Activated CD4-positive, alpha-beta T cell treated with anti-CD3 and anti-CD28 coated beads for 36 hours (primary cell): ENCODE results near the gene MORN1. TPM values are rescaled to one million over a fixed set of nuclear protein-coding genes. Genes with fewer than 3 reads are reported as not detected.

Experiments
- ATAC-seq: fragments of 200-7000 bp; cut with Tn5 transposase; one replicate; pipeline ENCODE4 v1.10.0; 2021; ENCODE audit warnings: mild to moderate bottlenecking, moderate library complexity
- CTCF ChIA-PET: fragments of 350-600 bp; sonication (Branson Sonifier 250); formaldehyde crosslinking; loops from one replicate; lab custom pipeline; 2021; ENCODE audit warnings: antibody characterized with exemption; lab: Charles Lee
- POLR2A ChIA-PET: fragments of 350-600 bp; sonication (Branson Sonifier 250); formaldehyde crosslinking; loops from one replicate; lab custom pipeline; 2021; ENCODE audit warnings: antibody characterized with exemption, inconsistent platforms; lab: Charles Lee
- DNase-seq: peaks from one replicate; pipeline ENCODE4 v3.0.0-alpha.2; 2020
- H3K27ac Mint-ChIP-seq: one replicate; pipeline ENCODE4 v1.8.0; 2021; ENCODE audit warnings: mixed read lengths
- H3K27me3 Mint-ChIP-seq: one replicate; pipeline ENCODE4 v1.8.0; 2021; ENCODE audit warnings: mixed read lengths
- H3K36me3 Mint-ChIP-seq: one replicate; pipeline ENCODE4 v1.8.0; 2021; ENCODE audit warnings: low read depth, mixed read lengths
- H3K4me1 Mint-ChIP-seq: one replicate; pipeline ENCODE4 v1.8.0; 2021; ENCODE audit warnings: mixed read lengths
- H3K4me3 Mint-ChIP-seq: one replicate; pipeline ENCODE4 v1.8.0; 2021; ENCODE audit warnings: mild to moderate bottlenecking, moderate library complexity, mixed read lengths
- H3K9me3 Mint-ChIP-seq: one replicate; pipeline ENCODE4 v1.8.0; 2021; ENCODE audit warnings: low read depth, mixed read lengths
- intact Hi-C, 2 experiments: fragments of 100-400 bp; cut with DNase I in 1 of 2; cut with micrococcal nuclease in 1 of 2; formaldehyde crosslinking; loops; one replicate each; pipeline versions ENCODE4 v1.14.2 to v1.15.1; 2022 to 2024; cut with DNase I, micrococcal nuclease
- total RNA-seq, 2 experiments: library from RNA; stranded (reverse); gene quantifications; one replicate each; pipeline ENCODE4 v1.2.3, GENCODE V29; 2021

MORN1 gene
- total RNA-seq, 2 experiments from 2014 or later: 5.1 to 6.1 TPM

DNA sequence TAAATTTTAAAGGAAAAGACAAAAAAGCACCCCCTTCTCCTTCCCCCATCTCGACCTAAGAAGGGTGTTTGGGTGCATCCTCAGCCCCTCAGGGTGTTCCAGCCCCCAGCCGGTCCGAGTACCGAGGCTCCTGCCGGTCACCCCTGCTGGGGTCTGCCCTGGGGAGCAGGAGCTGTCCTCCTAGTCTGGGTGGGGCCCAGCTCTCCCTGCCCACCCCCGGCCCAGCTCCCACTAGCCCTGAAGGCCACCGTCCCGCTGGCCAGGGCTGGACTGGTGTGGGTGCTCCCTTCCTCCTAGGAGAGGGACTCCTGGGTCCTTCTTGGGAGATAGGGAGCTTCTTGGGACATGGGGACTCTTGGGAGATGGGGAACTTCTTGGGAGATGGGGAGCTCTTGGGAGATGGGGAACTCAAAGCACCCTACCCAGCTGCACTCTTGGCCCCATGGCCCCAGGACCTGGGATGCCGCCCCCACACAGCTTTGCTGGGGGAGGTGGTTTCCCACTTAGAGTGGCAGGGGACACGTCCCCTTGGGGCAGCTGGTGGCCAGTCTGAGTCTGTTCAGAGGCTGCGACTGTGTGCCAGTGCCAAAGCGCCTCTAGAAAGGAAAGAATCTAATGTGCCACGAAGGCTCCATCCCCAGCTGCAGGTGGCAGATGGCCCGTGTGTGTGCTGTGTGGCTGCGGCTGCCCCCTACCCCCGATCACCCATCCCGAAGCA lies 44.5 kb downstream of the MORN1 start:
- ATAC-seq (no peak), DNase-seq (no peak)
- Mint-ChIP-seq H3K4me1 (no peaks in the 10 kb centered on the region), H3K4me3 (no peak overlapping the region), H3K9me3 (no peaks in the 10 kb centered on the region), H3K27ac (no peak overlapping the region), H3K27me3 (no peaks in the 10 kb centered on the region), H3K36me3 (no peaks in the 10 kb centered on the region)
- POLR2A ChIA-PET: no interaction called here
- intact Hi-C loops: no loop called here
- CTCF ChIA-PET: no interaction called here

DNA sequence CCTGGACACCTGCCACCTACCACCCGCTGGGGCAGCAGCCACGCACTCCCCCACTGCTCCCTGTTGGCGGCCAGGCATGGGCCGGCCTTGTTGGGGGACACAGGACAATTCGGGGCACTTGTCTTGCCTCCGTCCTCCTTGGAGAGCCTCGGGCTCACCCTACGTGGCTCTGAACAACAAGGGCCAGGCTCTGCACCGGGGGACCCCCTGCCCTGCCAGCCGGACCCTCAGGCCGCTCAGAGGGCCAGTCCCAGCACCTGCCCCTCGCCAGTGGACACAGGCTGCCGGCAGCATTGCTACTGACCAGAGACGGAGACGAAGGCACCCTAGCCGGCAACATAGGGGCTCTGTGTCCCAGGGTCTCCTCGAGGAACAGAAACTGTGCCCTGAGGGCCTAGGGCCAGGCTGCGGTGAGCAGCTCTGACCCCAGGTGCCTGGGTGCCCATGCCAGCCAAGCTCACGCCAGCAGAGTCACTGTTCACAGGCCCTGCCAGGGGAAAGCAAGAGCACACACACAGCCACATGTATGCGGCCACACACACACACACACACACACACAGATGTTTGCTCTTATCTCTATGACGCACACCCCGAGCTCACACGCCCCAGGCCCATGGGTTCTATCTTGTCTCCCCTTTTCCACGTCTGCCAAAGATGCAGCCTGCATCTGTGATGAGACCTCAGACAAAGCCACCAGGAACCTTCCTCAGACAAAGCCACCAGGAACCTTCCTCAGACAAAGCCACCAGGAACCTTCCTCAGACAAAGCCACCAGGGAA lies 45.9 kb downstream of the MORN1 start:
- ChIA-PET POLR2A (no interaction called here), CTCF (no interaction called here)
- no peaks in the 10 kb centered on the region for H3K36me3 Mint-ChIP-seq
- intact Hi-C loops: no loop called here
- no peak overlapping the region for H3K4me3 Mint-ChIP-seq
- no peaks in the 10 kb centered on the region for H3K27me3 Mint-ChIP-seq
- DNase-seq (no peak), ATAC-seq (no peak)
- H3K4me1 Mint-ChIP-seq: no peaks in the 10 kb centered on the region
- no peaks in the 10 kb centered on the region for H3K9me3 Mint-ChIP-seq
- no peak overlapping the region for H3K27ac Mint-ChIP-seq

DNA sequence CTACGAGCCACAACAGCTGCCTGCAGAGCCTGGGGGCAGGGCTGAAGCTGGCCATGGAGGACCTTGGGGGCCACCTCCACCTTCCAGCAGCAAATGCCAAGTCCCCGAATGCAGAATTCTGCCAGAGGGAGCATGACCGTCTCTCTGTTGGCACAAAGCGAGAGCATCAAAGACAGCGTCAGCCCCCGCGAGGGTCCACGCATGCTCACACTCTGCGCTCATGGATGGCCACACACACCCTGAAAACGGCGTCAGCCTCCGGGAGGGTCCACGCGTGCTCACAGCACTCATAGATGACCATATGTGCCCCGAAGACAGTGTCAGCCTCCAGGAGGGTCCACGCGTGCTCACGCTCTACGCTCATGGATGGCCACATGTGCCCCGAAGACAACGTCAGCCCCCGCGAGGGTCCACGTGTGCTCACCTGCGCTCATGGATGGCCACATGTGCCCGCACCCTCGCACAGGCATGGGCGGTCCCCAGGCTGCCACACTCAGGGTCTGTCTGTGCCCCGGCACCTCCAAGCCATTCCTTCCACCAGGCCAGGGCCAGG lies 46.5 kb downstream of the MORN1 start:
- no peak overlapping the region for H3K4me3 Mint-ChIP-seq
- ATAC-seq (no peak), DNase-seq (no peak)
- H3K4me1 Mint-ChIP-seq: no peaks in the 10 kb centered on the region
- ChIA-PET POLR2A (no interaction called here), CTCF (no interaction called here)
- H3K9me3 Mint-ChIP-seq: no peaks in the 10 kb centered on the region
- H3K27me3 Mint-ChIP-seq: no peaks in the 10 kb centered on the region
- intact Hi-C loops: no loop called here
- H3K27ac Mint-ChIP-seq: no peak overlapping the region
- no peaks in the 10 kb centered on the region for H3K36me3 Mint-ChIP-seq

DNA sequence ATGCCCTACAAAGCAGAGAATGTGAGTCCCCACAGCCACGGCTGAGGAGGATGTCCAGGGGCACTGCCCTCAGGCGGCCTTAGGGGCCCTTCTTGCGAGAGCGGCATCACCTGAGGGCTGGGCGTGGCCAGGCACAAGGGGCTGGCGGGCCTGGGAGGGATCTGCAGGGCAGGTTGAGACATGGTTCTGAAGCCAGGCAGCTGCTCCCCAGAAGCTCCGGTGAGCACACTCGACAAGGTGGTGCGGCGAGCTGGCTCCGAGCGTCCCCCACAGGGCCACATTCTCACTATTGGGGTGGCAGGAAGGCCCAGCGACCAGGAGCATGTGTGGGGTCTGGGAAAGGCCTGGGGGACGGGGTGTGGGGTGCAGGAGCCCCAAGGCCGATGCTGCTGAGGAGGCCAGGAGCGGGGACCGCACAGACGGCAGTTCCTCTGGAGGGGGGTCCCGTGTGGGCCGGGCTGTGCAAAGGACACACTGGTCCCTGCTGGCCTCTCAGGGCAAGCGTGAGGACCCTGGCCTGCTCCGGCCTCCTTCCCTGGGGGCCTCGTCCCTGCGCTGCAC lies 47.2 kb downstream of the MORN1 start:
- ATAC-seq: no peak
- CTCF ChIA-PET: no interaction called here
- Mint-ChIP-seq H3K27me3 (no peaks in the 10 kb centered on the region), H3K36me3 (no peaks in the 10 kb centered on the region), H3K27ac (no peak overlapping the region), H3K4me3 (no peak overlapping the region), H3K9me3 (no peaks in the 10 kb centered on the region), H3K4me1 (no peaks in the 10 kb centered on the region)
- no peak for DNase-seq
- intact Hi-C loops: no loop called here
- POLR2A ChIA-PET: no interaction called here

DNA sequence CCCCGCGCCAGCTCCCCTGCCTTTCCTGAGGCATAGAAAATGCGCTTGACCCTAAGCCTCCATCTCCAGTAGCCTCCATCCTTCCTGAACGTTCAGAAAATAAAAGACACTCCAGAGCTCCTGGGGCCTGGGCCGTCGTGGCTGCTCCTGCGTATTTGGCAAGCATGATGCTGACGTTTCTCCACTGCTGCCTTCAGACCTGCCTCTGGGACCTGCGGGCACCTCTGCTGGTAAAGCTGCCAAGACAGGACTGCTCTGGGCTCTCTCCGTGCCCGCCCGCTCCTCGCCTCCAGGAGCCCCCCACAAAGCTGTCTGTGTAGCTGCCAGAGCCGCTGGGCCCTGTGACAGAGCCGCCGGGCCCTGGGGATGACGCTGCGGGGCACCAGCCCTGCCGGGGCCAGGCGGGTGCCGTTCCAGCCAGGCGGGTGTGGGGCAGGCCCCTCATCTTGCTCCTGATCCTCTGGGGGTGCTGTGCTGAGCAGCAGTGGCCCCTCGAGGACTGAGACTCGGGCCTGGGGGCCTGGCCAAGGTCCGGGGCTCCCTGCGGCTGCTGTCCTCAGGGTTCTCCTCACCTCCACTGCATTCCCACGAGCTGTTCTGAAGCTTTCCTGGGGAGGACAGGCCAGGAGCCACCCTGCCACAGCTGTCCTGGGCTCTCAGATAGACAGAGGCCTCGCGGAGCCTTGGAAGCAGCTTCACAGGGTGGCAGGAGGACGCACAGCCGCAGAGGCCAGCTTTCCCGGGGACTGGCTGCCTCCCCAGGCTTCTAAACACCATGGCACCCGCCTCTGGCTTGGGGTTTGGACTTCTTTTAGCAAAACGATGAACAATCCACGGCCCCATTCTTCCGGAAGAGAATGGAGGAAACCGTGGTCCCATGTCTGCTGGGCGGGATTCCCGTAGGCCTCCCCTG lies 48.1 kb downstream of the MORN1 start:
- CTCF ChIA-PET: interaction anchor here (0.5 kb wide), 1 partner anchor 109 kb away, joined by 3 read pairs; no protein-coding TSS in a partner anchor
- ATAC-seq (no peak), DNase-seq (no peak)
- no peaks in the 10 kb centered on the region for H3K4me1 Mint-ChIP-seq
- POLR2A ChIA-PET: no interaction called here
- no peaks in the 10 kb centered on the region for H3K27me3 Mint-ChIP-seq
- H3K36me3 Mint-ChIP-seq: no peaks in the 10 kb centered on the region
- H3K27ac Mint-ChIP-seq: no peak overlapping the region
- intact Hi-C loops: no loop called here
- no peak overlapping the region for H3K4me3 Mint-ChIP-seq
- H3K9me3 Mint-ChIP-seq: no peaks in the 10 kb centered on the region

DNA sequence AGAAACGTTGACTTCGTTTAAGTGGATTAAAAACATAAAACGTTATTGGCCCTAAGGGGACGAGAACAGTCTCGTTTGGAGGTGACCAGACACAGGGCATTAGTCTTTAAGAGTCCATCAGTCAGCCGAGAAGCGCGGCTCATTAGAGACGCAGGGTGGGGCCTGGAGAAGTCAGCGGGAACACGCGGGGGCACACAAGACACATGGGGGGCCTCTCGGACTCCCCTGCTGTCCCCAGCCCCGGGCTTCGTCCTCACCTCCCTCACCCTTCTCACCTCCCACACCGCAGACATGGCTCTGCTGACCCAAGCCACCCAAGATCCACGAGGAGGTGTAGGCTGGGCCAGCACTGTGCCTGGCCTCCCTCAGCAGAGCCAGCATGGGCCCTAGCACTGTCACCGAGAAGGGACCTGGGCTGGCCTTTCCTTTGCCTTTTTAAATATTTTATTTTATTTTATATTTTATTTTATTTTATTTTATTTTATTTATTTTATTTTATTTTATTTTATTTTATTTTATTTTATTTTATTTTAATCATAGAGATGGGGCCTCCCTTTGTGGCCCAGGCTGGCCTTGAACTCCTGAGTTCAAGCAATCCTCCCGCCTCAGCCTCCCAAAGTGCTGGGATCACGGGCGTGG lies 48.9 kb downstream of the MORN1 start:
- Mint-ChIP-seq H3K4me1 (no peaks in the 10 kb centered on the region), H3K36me3 (no peaks in the 10 kb centered on the region), H3K27ac (no peak overlapping the region), H3K4me3 (no peak overlapping the region), H3K9me3 (no peaks in the 10 kb centered on the region), H3K27me3 (no peaks in the 10 kb centered on the region)
- ChIA-PET POLR2A (no interaction called here), CTCF (no interaction called here)
- intact Hi-C loops: no loop called here
- DNase-seq (no peak), ATAC-seq (no peak)

DNA sequence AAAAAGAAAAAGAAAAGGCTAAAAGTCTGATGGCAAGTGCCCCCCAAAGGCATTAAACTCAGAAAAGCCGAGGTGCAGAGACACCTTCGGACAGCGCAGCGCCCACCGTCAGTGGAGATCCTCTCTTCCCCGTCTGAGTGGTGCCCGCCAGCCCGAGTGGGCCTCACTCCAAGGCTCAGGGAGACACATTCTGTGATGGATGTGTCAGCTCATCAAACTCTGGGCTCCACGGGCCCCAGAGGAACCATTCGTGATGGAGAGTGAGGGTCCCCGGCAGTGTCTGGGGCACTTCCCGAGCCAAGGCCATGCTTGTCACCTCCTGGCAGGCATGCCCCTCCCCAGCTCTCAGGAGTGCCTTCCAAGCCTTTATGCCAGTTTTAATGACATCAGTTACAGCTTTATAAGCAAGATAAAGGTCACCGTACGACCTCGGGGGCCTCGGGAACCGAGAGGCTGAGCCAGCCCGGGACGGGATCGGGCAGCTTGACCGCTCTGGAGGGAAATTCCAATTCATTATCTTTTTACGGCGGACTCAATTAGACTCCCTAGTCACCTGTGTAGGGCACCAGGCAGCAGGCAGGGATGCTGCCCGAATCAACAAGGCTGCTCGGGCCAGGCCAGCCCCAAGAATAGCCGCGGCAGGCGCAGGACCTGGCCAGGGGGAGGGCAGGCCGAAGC lies 49.5 kb downstream of the MORN1 start:
- no peak for ATAC-seq
- no peak overlapping the region for H3K4me3 Mint-ChIP-seq
- intact Hi-C loops: no loop called here
- POLR2A ChIA-PET: no interaction called here
- no peaks in the 10 kb centered on the region for H3K9me3 Mint-ChIP-seq
- CTCF ChIA-PET: no interaction called here
- no peaks in the 10 kb centered on the region for H3K4me1 Mint-ChIP-seq
- H3K36me3 Mint-ChIP-seq: no peaks in the 10 kb centered on the region
- DNase-seq: no peak
- H3K27ac Mint-ChIP-seq: no peak overlapping the region
- H3K27me3 Mint-ChIP-seq: no peaks in the 10 kb centered on the region

DNA sequence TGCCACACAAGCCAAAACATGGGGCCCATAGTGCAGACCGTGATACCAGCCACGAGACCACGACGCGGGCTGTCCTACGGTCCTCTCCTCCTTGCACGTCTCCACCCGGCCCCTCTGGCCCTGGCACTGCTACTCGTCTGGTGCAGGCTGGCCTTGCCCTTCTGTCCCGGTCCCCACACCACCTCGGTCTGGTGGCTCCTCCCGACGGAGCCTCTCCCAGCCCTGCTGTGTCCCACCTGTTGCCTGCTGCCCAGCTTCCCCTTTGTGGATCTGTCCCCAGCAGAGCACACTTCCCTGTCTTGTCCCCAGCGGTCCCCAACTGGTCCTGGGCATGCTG lies 50.5 kb downstream of the MORN1 start:
- Mint-ChIP-seq H3K4me3 (no peak overlapping the region), H3K36me3 (no peaks in the 10 kb centered on the region), H3K27me3 (no peaks in the 10 kb centered on the region), H3K9me3 (no peaks in the 10 kb centered on the region), H3K4me1 (no peaks in the 10 kb centered on the region), H3K27ac (no peak overlapping the region)
- ChIA-PET CTCF (no interaction called here), POLR2A (no interaction called here)
- intact Hi-C loops: no loop called here
- no peak for DNase-seq
- ATAC-seq: no peak

DNA sequence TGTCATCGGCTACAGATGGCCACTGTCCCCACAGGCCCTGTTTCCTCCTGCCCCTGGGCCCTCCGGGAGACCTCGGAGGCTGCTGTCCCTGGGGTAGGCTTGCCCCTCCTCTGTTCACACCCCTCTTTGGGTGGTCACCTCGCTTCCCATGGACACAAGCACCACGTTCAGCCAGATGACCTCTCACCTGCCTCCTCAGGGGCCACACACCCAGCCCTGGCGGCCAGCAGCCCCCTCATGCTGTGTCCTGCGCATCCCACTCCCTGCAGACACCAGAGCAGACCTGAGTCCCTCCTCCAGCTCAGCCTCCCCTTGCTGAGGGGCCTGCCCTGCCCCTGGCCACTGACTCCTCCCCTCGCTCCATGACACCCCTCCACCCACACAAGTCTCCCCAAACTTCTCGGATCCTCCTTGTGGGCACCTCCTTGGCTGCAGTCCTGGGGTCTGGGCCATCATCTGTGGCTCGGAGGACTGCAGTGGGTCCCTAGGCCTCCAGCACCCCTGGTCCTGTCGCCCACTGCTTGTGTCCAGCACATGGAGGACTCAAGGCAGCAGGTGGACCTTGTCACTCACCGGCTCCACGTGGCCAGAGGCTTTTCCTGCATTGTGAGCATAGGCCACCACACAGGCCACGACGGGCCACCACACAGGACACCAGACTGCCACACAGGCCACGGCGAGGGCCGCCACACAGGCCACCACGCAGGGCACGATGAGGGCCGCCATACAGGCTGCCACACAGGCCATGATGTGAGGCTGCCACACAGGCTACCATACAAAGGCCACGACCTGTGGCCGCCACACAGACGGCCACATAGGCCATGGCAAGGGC lies 51.1 kb downstream of the MORN1 start:
- no peak overlapping the region for H3K27ac Mint-ChIP-seq
- H3K36me3 Mint-ChIP-seq: no peaks in the 10 kb centered on the region
- no peaks in the 10 kb centered on the region for H3K9me3 Mint-ChIP-seq
- intact Hi-C loops: no loop called here
- ChIA-PET POLR2A (no interaction called here), CTCF (no interaction called here)
- no peak for DNase-seq
- no peaks in the 10 kb centered on the region for H3K4me1 Mint-ChIP-seq
- ATAC-seq: no peak
- H3K4me3 Mint-ChIP-seq: no peak overlapping the region
- no peaks in the 10 kb centered on the region for H3K27me3 Mint-ChIP-seq
